Peyer's patch (tissue), 4 donors: ENCODE measurements around the gene AGAP1. TPM values are rescaled to one million over a fixed set of nuclear protein-coding genes. Genes with fewer than 3 reads are reported as not detected.

Experiments used
- DNase-seq, 3 donors: peaks; one replicate each; pipeline ENCODE4 v3.0.0-alpha.2; 2017 to 2019
- H3K27ac ChIP-seq, 4 donors: fragments of 200-600 bp; sonication (generic); one replicate each; pipeline ENCODE4 v1.5.1; 2016 to 2019
- H3K27me3 ChIP-seq, 2 donors: fragments of 200-600 bp; sonication (generic); one replicate each; pipeline ENCODE4 v1.5.1; 2019
- H3K36me3 ChIP-seq, 3 donors: fragments of 200-600 bp; sonication (generic); one replicate each; pipeline ENCODE4 v1.5.1; 2016 to 2019
- H3K4me1 ChIP-seq, 4 donors: fragments of 200-600 bp; sonication (generic); one replicate each; pipeline ENCODE4 v1.5.1; 2016 to 2019
- H3K4me3 ChIP-seq, 4 donors: fragments of 200-600 bp; sonication (generic); 1 replicate in 3 of 4; 2 replicates in 1 of 4; pipeline ENCODE4 v1.5.1; 2016 to 2019; ENCODE audit warnings: mild to moderate bottlenecking in 1 of 4
- H3K9me3 ChIP-seq, 4 donors: fragments of 200-600 bp; sonication (generic); one replicate each; pipeline ENCODE4 v1.5.1; 2016 to 2019; ENCODE audit warnings: mild to moderate bottlenecking in 1 of 4
- POLR2A ChIP-seq, 2 donors: fragments of 450-650 bp; IDR thresholded peaks; one replicate each; pipeline ENCODE4 v1.5.1; 2017; ENCODE audit warnings: antibody characterized with exemption in 2 of 2, mild to moderate bottlenecking in 2 of 2, moderate library complexity in 2 of 2
- total RNA-seq, 4 donors: library from RNA; depleted of rRNA; stranded (reverse); fragments of >200 nt; gene quantifications; one replicate each; pipeline ENCODE4 v1.1.0, GENCODE V29; 2016
- TF ChIP-seq, protein P1 (sequence below), 6 experiments: fragments of 450-650 bp in 4 of 6; fragments of 200-600 bp in 2 of 6; sonication (generic) in 1 of 6; IDR thresholded peaks; one replicate each; pipeline ENCODE4 v1.5.1; 2017 to 2019; ENCODE audit warnings: antibody characterized with exemption in 6 of 6, mild to moderate bottlenecking in 3 of 6, moderate library complexity in 1 of 6

AGAP1 gene
- total RNA-seq, 4 donors from 2014 or later = 55.7 to 79.1 (median 66.9) TPM

DNA sequence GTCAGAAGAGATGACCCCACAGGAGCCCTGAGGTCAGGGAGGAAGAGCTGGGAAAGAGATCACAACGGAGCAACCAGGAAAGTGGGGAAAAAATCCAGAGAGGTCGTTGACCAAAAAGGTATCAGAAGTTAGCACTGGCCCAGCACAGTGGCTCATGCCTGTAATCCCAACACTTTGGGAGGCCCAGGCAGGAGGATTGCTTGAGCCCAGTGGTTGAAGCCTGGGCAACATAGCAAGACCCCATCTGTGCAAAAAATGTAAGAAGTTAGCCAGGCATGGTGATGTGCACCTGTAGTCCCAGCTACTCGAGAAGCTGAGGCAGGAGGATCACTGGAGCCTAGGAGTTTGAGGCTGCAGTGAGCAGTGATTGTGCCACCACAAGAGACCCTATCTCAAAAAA lies 552.9 kb downstream of the AGAP1 start:
- Histone ChIP-seq H3K27me3 (no peaks in the 10 kb centered on the region), H3K4me1 (no peaks in the 10 kb centered on the region), H3K36me3 (peaks cover 0 to 36% (median 0%) of the 10 kb centered on the region in 3 donors), H3K4me3 (no peak overlapping the region), H3K27ac (no peak overlapping the region), H3K9me3 (no peaks in the 10 kb centered on the region)
- TF ChIP-seq, protein P1, sequence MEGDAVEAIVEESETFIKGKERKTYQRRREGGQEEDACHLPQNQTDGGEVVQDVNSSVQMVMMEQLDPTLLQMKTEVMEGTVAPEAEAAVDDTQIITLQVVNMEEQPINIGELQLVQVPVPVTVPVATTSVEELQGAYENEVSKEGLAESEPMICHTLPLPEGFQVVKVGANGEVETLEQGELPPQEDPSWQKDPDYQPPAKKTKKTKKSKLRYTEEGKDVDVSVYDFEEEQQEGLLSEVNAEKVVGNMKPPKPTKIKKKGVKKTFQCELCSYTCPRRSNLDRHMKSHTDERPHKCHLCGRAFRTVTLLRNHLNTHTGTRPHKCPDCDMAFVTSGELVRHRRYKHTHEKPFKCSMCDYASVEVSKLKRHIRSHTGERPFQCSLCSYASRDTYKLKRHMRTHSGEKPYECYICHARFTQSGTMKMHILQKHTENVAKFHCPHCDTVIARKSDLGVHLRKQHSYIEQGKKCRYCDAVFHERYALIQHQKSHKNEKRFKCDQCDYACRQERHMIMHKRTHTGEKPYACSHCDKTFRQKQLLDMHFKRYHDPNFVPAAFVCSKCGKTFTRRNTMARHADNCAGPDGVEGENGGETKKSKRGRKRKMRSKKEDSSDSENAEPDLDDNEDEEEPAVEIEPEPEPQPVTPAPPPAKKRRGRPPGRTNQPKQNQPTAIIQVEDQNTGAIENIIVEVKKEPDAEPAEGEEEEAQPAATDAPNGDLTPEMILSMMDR (IDR thresholded peaks at IDR 0.05) = no peak
- TF ChIP-seq POLR2A (IDR thresholded peaks at IDR 0.05) = no peak
- DNase-seq = peak in 1 of 3 donors; percentile 14

- Histone ChIP-seq H3K36me3 (peaks cover 0 to 34% (median 0%) of the 10 kb centered on the region in 3 donors), H3K27me3 (no peaks in the 10 kb centered on the region), H3K27ac (no peak overlapping the region), H3K4me3 (no peak overlapping the region), H3K9me3 (no peaks in the 10 kb centered on the region), H3K4me1 (no peaks in the 10 kb centered on the region)
- TF ChIP-seq, protein P1 (IDR thresholded peaks at IDR 0.05) = no peak
- no peak for TF ChIP-seq POLR2A (IDR thresholded peaks at IDR 0.05)
- DNase-seq = no peak
These were observed 553.3 kb downstream of the AGAP1 start for GRCh38 chr2:236047176-236047575.

- Histone ChIP-seq H3K36me3 (peaks cover 0 to 29% (median 0%) of the 10 kb centered on the region in 3 donors), H3K27ac (no peak overlapping the region), H3K27me3 (no peaks in the 10 kb centered on the region), H3K9me3 (no peaks in the 10 kb centered on the region), H3K4me3 (no peak overlapping the region), H3K4me1 (no peaks in the 10 kb centered on the region)
- TF ChIP-seq POLR2A (IDR thresholded peaks at IDR 0.05) = no peak
- TF ChIP-seq, protein P1 (IDR thresholded peaks at IDR 0.05) = no peak
- DNase-seq = no peak
These were observed 554.2 kb downstream of the AGAP1 start for GRCh38 chr2:236047886-236048540.

DNA sequence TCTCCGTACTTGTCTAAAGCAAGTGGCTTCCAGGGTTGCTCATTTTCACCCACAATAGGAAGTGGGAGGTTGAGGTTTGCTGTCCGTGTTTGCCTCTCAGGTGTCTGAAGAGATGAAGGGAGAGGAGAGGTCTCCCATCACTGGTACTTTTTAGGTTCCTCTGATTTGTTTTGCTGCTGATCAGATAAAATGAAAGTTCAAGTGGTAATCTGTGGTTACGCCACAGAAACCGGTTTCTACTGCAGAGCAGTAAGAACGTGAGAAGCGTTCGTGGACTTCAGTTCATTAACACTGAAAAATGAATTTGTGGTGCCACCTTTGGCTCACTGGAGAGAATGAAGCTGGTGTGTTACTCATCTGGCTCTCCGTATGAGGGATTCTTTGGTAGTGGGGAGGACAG lies 556.1 kb downstream of the AGAP1 start:
- peak in 1 of 3 donors; percentile 7 for DNase-seq
- no peak for TF ChIP-seq POLR2A (IDR thresholded peaks at IDR 0.05)
- TF ChIP-seq, protein P1 (IDR thresholded peaks at IDR 0.05) = no peak
- Histone ChIP-seq H3K4me1 (no peaks in the 10 kb centered on the region), H3K4me3 (no peak overlapping the region), H3K27me3 (no peaks in the 10 kb centered on the region), H3K27ac (no peak overlapping the region), H3K36me3 (peaks cover 0 to 27% (median 0%) of the 10 kb centered on the region in 3 donors), H3K9me3 (no peaks in the 10 kb centered on the region)

DNA sequence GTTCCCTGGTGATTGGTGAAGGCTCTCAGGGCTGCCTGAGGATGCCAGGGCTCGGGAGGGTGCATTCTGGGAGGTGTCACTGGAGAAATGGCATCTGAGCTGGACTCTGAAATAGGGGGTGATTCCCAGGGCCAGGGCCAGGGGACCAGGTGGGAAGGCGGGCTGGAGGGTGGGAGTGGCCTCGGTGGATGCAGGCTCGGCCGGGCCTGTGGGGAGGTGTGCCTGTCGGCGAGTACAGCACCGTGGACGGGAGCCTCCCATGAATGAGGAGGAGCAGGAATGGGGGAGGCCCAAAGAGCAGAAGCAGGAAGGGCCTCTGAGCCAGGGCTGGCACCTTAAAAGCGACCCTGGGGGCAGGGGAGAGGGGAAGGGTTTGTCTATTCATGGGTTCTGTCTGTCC lies 557.5 kb downstream of the AGAP1 start:
- DNase-seq = peak in 1 of 3 donors; percentile 29
- H3K9me3 ChIP-seq = no peaks in the 10 kb centered on the region
- H3K4me3 ChIP-seq = no peak overlapping the region
- H3K27me3 ChIP-seq = no peaks in the 10 kb centered on the region
- H3K4me1 ChIP-seq = no peaks in the 10 kb centered on the region
- H3K27ac ChIP-seq = no peak overlapping the region
- H3K36me3 ChIP-seq = peaks cover 0 to 27% (median 0%) of the 10 kb centered on the region in 3 donors
- TF ChIP-seq, protein P1 (IDR thresholded peaks at IDR 0.05) = no peak
- no peak for TF ChIP-seq POLR2A (IDR thresholded peaks at IDR 0.05)
